Stimulated activated CD8-positive, alpha-beta memory T cell treated with anti-CD3 and anti-CD28 coated beads, Interleukin-2, amount 100 ng/mL, for 48 hours (primary cell): Measurements from ENCODE around the gene MBD3.

ENCODE experiments used
- DNase-seq, 2 donors: peaks; one replicate each; pipeline ENCODE4 v3.0.0-alpha.2; 2020; ENCODE audit warnings: low read depth in 2 of 2

The MBD3 gene

DNA sequence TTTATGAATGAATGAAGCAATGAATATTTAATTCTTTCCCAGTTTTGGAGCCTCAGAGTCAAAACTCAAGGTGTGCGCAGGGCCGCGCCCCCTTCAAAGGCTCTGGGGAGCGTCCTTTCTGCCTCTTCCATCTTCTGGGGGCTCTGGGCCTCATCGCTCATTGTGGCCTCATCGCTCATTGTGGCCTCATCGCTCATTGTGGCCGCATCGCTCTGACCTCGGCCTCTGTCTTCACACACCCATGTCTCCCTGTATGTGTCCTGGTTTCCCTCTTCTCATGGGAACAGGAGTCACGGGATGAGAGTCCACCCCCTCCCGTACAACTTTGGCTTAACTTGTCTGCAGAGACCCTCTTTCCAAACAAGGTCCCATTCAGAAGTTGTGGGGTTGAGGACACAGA is 21.3 kb downstream of the MBD3 start:
- no peak for DNase-seq

DNA sequence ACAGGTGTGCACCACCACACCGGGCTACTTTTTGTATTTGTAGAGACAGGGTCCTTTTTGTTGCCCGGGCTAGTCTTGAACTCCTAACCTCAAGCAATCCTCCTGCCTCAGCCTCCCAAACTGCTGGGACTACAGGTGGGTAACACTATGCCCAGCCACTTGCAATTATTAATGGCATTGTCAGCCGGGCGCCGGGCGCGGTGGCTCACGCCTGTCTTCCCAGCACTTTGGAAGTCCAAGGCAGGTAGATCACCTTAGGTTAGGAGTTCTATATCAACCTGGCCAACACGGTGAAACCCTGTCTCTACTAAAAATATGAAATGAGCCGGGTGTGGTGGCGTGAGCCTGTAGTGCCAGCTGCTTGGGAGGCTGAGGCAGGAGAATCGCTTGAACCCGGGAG is 21.8 kb downstream of the MBD3 start:
- no peak for DNase-seq

DNA sequence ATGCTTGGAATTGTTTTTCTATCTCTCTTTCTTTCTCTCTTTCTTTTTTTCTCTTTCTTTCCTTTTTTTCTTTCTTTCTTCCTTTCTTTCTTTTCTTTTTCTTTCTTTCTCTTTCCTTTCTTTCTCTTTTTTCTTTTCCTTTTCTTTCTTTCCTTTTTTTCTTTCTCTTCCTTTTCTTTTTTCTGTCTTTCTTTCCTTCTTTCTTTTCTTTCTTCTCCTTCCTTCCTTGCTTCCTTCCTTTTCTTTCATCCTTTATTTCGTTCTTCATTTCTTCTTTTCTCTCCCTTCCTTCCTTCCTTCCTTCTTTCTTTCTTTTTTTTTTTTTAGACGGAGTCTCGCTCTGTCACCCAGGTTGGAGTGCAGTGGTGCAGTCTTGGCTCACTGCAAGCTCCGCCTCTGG is 22.7 kb downstream of the MBD3 start:
- no peak for DNase-seq

DNA sequence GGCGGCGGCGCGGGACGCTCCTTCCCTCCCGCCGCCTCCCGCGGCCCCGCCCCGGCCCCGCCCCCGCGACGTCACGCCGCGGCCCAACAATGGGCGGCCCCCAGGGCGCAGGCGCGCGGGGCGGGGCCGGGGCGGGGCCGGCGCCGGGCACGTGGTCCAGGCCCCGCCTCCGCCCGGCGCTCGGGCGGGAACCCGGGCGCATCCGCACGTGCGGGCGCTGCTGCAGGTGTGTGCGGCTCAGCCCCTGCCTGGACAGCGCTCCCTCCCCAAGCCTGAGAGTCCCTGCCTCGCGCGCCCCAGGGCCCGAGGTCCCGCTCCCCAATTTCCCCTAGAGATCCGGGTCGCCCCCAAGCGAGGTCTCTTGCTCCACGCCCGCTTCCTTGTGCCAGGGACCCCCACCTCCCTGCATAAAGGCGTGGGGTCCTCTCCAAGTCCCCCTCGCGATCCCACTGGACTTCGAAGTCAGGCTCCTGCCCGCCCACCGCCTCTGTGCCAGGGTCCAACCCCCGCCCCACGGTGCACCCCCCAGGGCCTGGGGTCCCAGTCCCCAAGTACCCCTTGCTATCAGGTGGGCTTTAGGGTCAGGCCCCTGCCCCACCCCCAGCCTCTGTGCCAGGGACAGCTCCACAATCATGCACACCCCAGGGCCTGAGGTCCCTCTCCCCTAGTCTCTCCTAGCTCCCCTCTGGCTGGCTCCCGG is 24.2 kb downstream of the MBD3 start, which contains the start of gene MEX3D:
Gene MEX3D (minus strand): TSS at position 6 of the 700 bp plus-strand sequence. CDS start 267 bp downstream, outside the sequence.
- DNase-seq = peak; percentile 67 to 74

GRCh38 chr19:1567848-1568227 is 24.8 kb downstream of the MBD3 start:
- DNase-seq = no peak

- no peak for DNase-seq
Observed at GRCh38 chr19:1567116-1567847, 25.4 kb downstream of the MBD3 start.

GRCh38 chr19:1566392-1567115 is 26.1 kb downstream of the MBD3 start:
- DNase-seq = no peak

- no peak for DNase-seq
Observed at GRCh38 chr19:1563251-1563650, 29.4 kb downstream of the MBD3 start.

- no peak for DNase-seq
Observed at GRCh38 chr19:1561236-1561842, 31.3 kb downstream of the MBD3 start.

- DNase-seq = no peak
Observed at GRCh38 chr19:1560286-1560882, 32.3 kb downstream of the MBD3 start.

DNA sequence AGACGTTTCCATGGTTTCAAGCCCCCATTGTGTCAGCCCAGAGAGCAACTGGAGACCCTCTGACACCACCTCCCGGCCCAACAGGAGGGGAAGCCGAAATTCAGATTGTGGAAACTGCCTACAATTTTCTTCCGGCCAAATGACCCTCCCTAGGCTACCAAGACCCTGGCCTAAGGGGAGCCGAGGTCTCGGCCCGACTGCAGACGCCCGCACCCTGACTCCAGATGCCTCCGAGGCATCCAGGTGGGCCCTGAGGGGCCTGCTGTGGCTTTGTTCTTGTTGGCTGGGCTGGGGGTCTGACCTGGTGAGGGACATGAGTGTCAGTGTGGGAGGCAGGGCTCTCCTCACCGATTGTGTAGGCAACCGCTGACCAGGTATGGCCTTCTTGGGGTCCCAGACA is 34.1 kb downstream of the MBD3 start:
- DNase-seq = no peak

DNA sequence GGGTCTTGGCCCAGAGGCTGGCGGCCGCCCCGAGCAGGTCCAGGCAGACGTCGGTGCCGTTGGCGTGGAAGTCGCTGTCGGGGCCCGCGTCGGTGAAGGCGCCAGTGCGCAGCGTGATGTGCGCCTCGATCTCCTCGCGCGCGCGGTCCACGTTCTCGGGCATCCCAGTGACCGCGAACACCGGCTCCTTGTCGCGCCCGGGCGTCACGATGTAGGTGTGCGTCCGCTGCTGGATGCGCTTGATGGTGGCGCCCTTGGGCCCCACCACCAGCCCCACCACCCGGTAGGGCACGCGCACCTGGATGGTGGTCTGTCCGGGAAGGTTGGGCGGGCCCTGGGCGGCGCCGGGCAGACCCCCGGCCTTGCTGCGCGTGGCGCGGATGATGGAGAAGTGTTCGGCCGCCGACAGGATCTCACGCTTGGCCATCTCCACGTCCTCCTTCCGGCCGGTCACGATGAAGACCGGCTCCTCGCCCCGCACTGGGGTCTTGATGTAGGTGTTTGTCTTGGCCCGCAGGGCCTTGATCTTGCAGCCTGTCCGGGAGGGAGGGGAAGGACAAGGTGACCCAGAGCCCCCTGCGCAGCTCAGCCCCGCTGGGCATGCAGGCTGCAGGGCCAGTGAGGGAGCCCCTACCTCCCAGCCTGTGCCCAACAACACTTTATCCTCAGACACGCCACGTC is 36.1 kb downstream of the MBD3 start:
- DNase-seq = no peak

DNA sequence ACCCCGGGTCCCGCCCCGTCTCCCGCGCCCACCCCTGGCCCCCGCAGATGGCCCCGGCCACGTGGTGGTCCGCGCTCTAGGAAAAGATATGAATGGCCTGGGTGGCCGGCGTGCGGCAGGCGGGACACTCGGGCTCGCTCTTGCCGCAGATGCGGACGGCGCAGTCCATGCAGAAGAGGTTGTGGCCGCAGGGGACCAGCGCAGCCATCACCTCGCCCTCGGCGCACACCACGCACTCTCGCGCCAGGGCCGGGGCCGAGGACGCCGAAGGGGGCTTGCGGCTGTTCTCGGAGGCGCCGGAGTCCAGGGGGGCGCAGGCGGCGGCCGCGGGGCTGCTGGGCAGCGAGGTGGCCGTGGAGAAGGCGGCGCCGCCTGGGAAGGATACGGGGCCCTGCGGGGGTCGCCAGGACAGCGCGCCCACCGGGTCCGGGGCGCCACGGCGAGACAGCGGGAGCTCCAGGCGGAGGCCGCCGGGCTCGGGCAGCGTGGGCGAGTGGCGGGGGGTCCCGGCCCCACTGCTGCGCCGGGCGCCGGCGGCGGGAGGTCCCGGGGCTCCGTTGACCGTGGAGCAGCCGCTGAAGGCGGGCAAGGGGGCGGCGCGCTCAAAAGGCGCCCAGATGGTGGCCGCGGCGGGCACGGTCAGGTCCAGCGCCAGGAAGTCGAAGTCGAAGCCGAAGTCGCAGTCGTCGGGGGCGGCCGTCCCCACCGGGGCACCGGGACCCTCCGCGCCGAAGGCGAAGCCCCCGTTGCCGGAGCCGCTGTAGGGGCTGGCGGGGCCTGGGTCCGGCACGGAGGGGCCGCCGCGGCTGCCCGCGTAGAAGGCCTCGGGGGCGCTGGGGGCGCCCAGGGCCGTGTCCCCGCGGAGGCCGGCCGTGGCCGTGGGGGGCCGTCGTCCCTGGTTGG is 36.9 kb downstream of the MBD3 start:
- DNase-seq = no peak

DNA sequence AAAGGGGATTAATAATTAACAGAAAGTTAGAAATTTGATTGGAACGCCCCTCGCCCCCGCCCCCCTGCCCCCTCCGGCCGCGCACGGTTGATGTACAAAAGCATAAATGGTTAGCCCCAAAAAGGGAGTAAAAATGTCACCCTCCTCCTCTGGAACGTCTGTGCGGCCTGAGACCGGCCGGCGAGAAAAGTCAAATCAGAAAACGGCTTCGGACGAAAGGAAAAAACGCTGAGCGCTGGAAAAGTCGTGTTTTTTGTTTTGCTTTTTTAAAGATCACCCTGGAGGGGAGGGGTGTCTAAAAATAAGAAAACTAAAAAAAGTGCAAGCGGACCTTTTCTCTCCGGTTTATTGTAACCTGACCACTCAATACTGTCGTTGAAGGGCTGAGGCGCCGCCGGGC is 37.7 kb downstream of the MBD3 start:
- DNase-seq = no peak

GRCh38 chr19:1553415-1553814 is 39.2 kb downstream of the MBD3 start:
- no peak for DNase-seq

DNA sequence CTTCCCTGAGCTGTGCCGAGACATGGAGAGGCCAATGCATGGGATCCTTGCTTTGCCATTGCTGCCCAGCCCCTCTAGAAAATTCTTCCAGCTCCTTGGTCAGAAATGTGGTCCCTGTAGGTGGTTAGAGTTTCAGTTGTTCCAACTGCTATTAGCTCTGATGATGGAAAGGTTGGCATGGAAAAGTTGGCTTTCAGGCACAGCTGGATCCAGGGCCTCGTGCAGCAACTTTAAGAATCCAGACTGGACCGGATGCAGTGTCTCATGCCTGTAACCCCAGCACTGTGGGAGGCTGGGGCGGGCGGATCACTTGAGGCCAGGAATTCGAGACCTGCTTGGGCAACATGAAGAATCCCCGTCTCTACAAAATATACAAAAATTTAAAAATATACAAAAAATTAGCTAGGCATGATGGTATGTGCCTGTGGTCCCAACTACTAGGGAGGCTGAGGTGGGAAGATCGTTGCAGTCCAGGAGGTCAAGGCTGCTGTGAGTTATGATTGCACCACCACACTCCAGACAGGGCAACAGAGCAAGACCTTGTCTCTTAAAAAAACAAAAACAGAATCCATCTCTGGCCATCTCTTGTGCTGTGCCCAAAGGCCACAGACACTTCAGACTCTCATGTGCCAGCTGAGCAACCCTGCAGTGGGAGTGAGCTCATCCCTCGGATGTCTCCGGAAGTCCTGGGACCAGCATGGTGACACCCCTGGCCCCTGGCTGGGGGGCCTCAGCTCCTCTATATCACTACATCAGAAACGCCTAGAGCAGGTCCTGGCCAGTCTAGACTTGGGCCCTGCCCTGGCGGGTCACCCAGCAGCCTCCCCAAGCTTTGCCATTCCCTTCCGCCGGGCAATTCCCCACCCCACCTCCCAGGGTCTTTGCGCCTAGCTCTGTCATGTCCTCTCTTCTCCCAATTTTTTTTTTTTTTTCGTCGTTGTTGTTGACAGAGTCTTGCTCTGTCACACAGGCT is 41.3 kb downstream of the MBD3 start:
- no peak for DNase-seq

GRCh38 chr19:1549332-1549945 is 43.2 kb downstream of the MBD3 start:
- no peak for DNase-seq

DNA sequence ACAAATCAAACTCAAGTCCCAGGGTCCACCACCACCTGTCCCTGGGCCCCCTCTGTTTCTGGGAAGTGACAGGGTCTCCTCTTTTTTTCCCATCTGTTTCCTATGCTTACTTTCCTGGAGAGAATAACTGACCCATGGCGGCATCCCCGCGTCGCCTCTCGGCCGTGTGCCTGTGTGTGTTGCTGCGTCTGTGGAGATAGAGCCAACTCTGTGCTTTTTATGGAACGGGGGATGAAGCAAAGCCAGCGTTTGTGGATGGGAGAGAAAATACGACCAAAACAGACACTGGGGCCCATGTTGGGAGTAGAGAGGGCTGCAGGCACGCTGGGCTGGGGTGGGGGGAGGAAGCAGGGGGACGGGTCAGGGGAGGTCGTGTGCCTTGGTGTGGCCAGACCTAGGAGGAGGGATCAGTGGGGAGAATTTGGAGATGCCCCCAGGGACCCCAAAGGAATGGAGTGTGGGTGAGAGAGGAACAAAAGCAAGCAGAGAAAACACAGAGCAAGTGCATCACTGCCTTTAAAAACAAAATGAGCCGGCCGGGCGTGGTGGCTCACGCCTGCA is 52.2 kb downstream of the MBD3 start:
- DNase-seq = no peak
